K562 (cell line): ENCODE data around the gene HCN3. TPM values are rescaled to one million over a fixed set of nuclear protein-coding genes. Genes with fewer than 3 reads are reported as not detected.

Experiments
- ASH1L ChIP-seq: fragments of 450-650 bp; IDR thresholded peaks from 2 replicates; pipeline ENCODE4 v1.6.1; 2018; ENCODE audit warnings: borderline replicate concordance, mild to moderate bottlenecking, low read depth; ENCODE audit not compliant: partially characterized antibody
- EWSR1 ChIP-seq: fragments of 450-650 bp; IDR thresholded peaks from 2 replicates; pipeline ENCODE4 v1.6.1; 2018; ENCODE audit warnings: borderline replicate concordance, mild to moderate bottlenecking, low read depth, moderate library complexity; ENCODE audit not compliant: partially characterized antibody
- FOXK2 ChIP-seq, 2 experiments: fragments of 450-650 bp; IDR thresholded peaks in 1 of 2; conservative IDR thresholded peaks in 1 of 2; 2 replicates each; pipeline ENCODE4 v1.6.1; 2016; ENCODE audit warnings: low read depth in 2 of 2, mild to moderate bottlenecking in 1 of 2
- GABPA ChIP-seq: fragments of 200-800 bp; sonication (Bioruptor generic); conservative IDR thresholded peaks from 2 replicates; pipeline ENCODE4 v1.6.1; 2016; ENCODE audit warnings: low read depth, missing genetic modification characterization, missing compliant biosample characterization
- NEUROD1 ChIP-seq: fragments of 150-350 bp; IDR thresholded peaks from 2 replicates; pipeline ENCODE4 v1.6.1; 2014; ENCODE audit warnings: borderline replicate concordance, low read length, low read depth; ENCODE audit not compliant: partially characterized antibody
- NFE2 ChIP-seq: IDR thresholded peaks from 2 replicates; pipeline ENCODE4 v1.6.1; 2014; ENCODE audit warnings: antibody characterized with exemption, low read depth
- NFIX ChIP-seq: fragments of 250-450 bp; sonication (Bioruptor Pico); IDR thresholded peaks from 2 replicates; pipeline ENCODE4 v1.4.0; 2020; ENCODE audit warnings: low read depth, mild to moderate bottlenecking, moderate library complexity
- RFX1 ChIP-seq: fragments of 450-650 bp; IDR thresholded peaks from 2 replicates; pipeline ENCODE4 v1.6.1; 2016; ENCODE audit warnings: mild to moderate bottlenecking, moderate library complexity
- SOX6 ChIP-seq: fragments of 450-650 bp; IDR thresholded peaks from 2 replicates; pipeline ENCODE4 v1.6.1; 2014; ENCODE audit warnings: mild to moderate bottlenecking
- XRCC3 ChIP-seq: fragments of 450-650 bp; IDR thresholded peaks from 2 replicates; pipeline ENCODE4 v1.6.1; 2017; ENCODE audit warnings: mild to moderate bottlenecking, moderate library complexity
- ZNF124 ChIP-seq: sonication (generic); formaldehyde crosslinking; IDR thresholded peaks from 2 replicates; pipeline ENCODE4 v1.8.1; 2022; ENCODE audit warnings: missing genetic modification reagents
- ZNF282 ChIP-seq: sonication (generic); formaldehyde crosslinking; IDR thresholded peaks from 2 replicates; pipeline ENCODE4 v1.8.1; 2023; ENCODE audit warnings: missing genetic modification reagents
- polyA plus RNA-seq, 8 experiments: library from polyadenylated mRNA; depleted of rRNA in 4 of 8; stranded (reverse) in 5 of 8; unstranded in 3 of 8; fragments of >200 nt; fragmentation: Nextera tagmentation in 2 of 8; fragmentation: Illumina TruSeq in 1 of 8; extraction: Ambion mirVana in 2 of 8; extraction: Trizol in 1 of 8; gene quantifications; 2 replicates each; pipeline versions ENCODE4 v1.2.1 to v1.2.3, GENCODE V29; 2011 to 2014; ENCODE audit warnings: inconsistent platforms in 1 of 8, missing spikeins in 1 of 8
- total RNA-seq, 7 experiments: library from RNA; depleted of rRNA in 6 of 7; stranded (reverse); fragments of >200 nt in 6 of 7; fragmentation: Illumina TruSeq in 2 of 7; extraction: Trizol in 2 of 7; gene quantifications; 2 replicates each; pipeline versions ENCODE4 v1.2.1 to v1.2.3, GENCODE V29; 2011 to 2021; ENCODE audit warnings: low replicate concordance in 1 of 7
- TF ChIP-seq, protein P1 (sequence below): sonication (generic); formaldehyde crosslinking; IDR thresholded peaks from 2 replicates; pipeline ENCODE4 v1.8.0; 2022; ENCODE audit warnings: missing genetic modification reagents, mild to moderate bottlenecking, borderline replicate concordance
- TF ChIP-seq, protein P2 (sequence below): sonication (generic); formaldehyde crosslinking; IDR thresholded peaks from 2 replicates; pipeline ENCODE4 v1.8.0; 2022; ENCODE audit warnings: missing genetic modification reagents, mild to moderate bottlenecking, borderline replicate concordance
- TF ChIP-seq, protein P3 (sequence below), 2 experiments: fragments of 450-650 bp; IDR thresholded peaks; 2 replicates each; pipeline ENCODE4 v1.6.1; 2018; ENCODE audit warnings: mild to moderate bottlenecking in 2 of 2, low read depth in 1 of 2; ENCODE audit not compliant: partially characterized antibody in 2 of 2
- TF ChIP-seq, protein P4 (sequence below), 2 experiments: fragments of 200-800 bp in 1 of 2; sonication (Bioruptor generic) in 1 of 2; sonication (generic) in 1 of 2; formaldehyde crosslinking in 1 of 2; IDR thresholded peaks in 1 of 2; conservative IDR thresholded peaks in 1 of 2; 2 replicates each; pipeline versions ENCODE4 v1.5.0 to v1.6.1; 2016 to 2020; ENCODE audit warnings: missing compliant biosample characterization in 1 of 2, missing genetic modification characterization in 1 of 2, missing genetic modification reagents in 1 of 2

HCN3 gene
- total and polyA plus RNA-seq, 9 of the 15 experiments (the other 6 are each of a cell fraction or from before 2014, with no cell fraction given), result 0.91 to 9.7 (median 3.9) TPM

DNA sequence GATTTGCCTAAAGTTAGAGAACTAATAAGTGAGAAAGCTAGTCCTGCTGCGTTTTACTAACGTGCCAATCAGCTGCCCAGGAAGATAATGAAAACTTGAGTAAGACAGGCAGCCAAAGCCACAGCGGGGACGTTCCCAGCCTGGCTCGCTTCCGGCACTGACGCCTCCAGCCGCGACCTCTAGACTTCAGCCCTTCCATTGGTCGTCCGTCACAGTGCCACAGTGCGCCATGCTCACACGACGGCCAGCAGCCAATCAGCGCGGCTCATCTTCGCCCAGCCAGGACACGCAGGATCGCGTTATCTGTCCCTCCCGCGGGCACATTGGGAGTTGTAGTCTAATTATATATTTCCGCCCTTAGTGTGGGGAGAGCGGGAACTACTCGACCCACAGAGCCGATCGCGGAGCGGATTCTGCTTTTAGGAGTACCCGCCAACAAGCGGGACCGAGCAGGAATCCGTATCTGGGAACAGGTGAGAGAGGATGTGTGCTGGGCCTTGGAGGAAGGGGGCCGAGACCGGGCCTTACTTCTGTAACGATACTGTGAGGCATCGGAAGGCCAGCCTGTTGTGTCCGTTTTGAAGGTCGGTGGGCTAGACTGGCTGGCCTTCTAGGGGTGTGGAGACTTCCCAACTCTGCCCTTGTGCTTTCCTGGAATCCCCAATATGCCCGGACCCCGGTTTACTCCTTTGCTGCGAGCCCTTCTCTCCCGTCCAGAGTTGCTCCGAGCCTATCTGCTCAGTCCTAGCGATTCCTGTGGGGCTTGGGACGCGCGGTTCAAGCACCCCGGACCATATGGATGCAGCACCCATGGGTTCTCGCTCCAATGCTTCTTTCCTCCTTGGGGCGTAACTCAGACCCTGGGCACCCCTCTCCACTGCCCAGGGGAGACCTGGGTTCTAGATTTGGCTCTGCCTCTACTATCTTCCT is 31.5 kb downstream of the HCN3 start, which contains the start of gene FDPS (continued):
- TF ChIP-seq, protein P1, sequence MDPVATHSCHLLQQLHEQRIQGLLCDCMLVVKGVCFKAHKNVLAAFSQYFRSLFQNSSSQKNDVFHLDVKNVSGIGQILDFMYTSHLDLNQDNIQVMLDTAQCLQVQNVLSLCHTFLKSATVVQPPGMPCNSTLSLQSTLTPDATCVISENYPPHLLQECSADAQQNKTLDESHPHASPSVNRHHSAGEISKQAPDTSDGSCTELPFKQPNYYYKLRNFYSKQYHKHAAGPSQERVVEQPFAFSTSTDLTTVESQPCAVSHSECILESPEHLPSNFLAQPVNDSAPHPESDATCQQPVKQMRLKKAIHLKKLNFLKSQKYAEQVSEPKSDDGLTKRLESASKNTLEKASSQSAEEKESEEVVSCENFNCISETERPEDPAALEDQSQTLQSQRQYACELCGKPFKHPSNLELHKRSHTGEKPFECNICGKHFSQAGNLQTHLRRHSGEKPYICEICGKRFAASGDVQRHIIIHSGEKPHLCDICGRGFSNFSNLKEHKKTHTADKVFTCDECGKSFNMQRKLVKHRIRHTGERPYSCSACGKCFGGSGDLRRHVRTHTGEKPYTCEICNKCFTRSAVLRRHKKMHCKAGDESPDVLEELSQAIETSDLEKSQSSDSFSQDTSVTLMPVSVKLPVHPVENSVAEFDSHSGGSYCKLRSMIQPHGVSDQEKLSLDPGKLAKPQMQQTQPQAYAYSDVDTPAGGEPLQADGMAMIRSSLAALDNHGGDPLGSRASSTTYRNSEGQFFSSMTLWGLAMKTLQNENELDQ, result no peak
- no peak for TF ChIP-seq NFE2
- no peak for TF ChIP-seq EWSR1
- TF ChIP-seq, protein P2, sequence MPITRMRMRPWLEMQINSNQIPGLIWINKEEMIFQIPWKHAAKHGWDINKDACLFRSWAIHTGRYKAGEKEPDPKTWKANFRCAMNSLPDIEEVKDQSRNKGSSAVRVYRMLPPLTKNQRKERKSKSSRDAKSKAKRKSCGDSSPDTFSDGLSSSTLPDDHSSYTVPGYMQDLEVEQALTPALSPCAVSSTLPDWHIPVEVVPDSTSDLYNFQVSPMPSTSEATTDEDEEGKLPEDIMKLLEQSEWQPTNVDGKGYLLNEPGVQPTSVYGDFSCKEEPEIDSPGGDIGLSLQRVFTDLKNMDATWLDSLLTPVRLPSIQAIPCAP (CRISPR knock-in tag), result no peak
- TF ChIP-seq FOXK2 (conservative IDR thresholded peaks at IDR 0.05 in 1 of 2, IDR thresholded peaks at IDR 0.05 in 1 of 2; ENCODE audit: low read depth in 2 of 2), result peak; percentile 5 to 59; a peak in 1 of 4 replicates
- TF ChIP-seq, protein P3, sequence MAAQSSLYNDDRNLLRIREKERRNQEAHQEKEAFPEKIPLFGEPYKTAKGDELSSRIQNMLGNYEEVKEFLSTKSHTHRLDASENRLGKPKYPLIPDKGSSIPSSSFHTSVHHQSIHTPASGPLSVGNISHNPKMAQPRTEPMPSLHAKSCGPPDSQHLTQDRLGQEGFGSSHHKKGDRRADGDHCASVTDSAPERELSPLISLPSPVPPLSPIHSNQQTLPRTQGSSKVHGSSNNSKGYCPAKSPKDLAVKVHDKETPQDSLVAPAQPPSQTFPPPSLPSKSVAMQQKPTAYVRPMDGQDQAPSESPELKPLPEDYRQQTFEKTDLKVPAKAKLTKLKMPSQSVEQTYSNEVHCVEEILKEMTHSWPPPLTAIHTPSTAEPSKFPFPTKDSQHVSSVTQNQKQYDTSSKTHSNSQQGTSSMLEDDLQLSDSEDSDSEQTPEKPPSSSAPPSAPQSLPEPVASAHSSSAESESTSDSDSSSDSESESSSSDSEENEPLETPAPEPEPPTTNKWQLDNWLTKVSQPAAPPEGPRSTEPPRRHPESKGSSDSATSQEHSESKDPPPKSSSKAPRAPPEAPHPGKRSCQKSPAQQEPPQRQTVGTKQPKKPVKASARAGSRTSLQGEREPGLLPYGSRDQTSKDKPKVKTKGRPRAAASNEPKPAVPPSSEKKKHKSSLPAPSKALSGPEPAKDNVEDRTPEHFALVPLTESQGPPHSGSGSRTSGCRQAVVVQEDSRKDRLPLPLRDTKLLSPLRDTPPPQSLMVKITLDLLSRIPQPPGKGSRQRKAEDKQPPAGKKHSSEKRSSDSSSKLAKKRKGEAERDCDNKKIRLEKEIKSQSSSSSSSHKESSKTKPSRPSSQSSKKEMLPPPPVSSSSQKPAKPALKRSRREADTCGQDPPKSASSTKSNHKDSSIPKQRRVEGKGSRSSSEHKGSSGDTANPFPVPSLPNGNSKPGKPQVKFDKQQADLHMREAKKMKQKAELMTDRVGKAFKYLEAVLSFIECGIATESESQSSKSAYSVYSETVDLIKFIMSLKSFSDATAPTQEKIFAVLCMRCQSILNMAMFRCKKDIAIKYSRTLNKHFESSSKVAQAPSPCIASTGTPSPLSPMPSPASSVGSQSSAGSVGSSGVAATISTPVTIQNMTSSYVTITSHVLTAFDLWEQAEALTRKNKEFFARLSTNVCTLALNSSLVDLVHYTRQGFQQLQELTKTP (IDR thresholded peaks at IDR 0.05; ENCODE audit: low read depth in 1 of 2, partially characterized antibody in 2 of 2), result peak in 1 of 2 experiments; percentile 96
- no peak for TF ChIP-seq RFX1
- TF ChIP-seq NEUROD1, result peak; percentile 74
- TF ChIP-seq ZNF282 (CRISPR knock-in tag), result no peak
- TF ChIP-seq GABPA (tag), result peak; percentile 87
- no peak for TF ChIP-seq ZNF124 (CRISPR knock-in tag)
- no peak for TF ChIP-seq XRCC3
- no peak for TF ChIP-seq NFIX (CRISPR knock-in tag)
- TF ChIP-seq SOX6, result peak; percentile 71
- peak; percentile 88 for TF ChIP-seq ASH1L
- TF ChIP-seq, protein P4, sequence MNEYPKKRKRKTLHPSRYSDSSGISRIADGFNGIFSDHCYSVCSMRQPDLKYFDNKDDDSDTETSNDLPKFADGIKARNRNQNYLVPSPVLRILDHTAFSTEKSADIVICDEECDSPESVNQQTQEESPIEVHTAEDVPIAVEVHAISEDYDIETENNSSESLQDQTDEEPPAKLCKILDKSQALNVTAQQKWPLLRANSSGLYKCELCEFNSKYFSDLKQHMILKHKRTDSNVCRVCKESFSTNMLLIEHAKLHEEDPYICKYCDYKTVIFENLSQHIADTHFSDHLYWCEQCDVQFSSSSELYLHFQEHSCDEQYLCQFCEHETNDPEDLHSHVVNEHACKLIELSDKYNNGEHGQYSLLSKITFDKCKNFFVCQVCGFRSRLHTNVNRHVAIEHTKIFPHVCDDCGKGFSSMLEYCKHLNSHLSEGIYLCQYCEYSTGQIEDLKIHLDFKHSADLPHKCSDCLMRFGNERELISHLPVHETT (CRISPR knock-in tag; conservative IDR thresholded peaks at IDR 0.05 in 1 of 2, IDR thresholded peaks at IDR 0.05 in 1 of 2), result peak in 1 of 2 experiments; percentile 43; a peak in 2 of 4 replicates
